Stimulated activated CD4-positive, alpha-beta T cell treated with anti-CD3 and anti-CD28 coated beads, Interleukin-12 subunit alpha, Interleukin-12 subunit beta, amount 100 ng/mL, for 4 hours (primary cell): Measurements from ENCODE around the gene EYA4.

Source experiments
- DNase-seq: peaks from one replicate; pipeline ENCODE4 v3.0.0-alpha.2; 2020

The EYA4 gene

DNA sequence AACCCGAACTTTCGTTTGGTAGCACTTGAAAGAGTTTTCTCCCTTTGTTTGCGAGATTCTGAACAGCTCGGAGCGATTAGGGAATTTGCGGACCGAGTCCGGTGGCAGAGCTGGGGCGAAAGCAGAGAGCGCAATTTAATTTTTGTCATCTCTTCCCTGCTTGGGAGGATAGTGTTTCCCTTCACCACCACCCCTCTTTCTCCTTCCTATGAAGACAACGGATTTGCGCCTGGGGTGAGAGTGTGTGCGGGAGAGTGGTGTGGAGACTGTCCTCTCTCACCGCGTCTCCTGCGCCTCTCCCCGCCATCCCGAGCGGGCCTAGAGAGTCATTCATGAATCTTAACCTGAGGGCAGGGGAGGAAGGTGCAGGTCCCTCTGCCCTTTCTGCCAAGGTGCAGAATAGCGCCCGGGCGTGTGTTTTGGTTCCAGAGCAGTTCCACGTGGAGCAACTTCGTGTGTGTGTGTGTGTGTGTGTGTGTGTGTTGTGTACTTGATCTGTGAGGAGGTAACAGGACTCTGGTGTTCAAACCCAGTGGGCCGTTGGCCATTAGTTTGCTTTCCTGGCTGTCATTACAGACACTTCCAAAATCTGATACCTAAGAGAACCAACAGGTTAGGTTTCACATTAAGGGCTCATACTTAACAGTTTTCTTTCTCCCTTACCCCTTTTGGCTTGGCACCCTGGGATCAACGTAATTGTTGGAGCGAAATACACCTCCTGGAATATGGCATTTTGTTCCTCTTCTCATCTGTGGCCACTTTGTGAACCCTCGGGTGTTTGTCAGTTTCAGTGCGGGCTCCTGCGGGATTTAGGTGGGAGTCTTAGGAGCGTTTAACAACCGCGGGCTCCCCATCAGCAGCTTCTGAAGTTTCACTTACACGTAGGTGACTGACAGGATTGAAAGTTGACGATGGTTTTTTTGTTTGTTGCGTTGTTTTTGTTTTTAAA is 1.8 kb downstream of the EYA4 start:
- DNase-seq = no peak

DNA sequence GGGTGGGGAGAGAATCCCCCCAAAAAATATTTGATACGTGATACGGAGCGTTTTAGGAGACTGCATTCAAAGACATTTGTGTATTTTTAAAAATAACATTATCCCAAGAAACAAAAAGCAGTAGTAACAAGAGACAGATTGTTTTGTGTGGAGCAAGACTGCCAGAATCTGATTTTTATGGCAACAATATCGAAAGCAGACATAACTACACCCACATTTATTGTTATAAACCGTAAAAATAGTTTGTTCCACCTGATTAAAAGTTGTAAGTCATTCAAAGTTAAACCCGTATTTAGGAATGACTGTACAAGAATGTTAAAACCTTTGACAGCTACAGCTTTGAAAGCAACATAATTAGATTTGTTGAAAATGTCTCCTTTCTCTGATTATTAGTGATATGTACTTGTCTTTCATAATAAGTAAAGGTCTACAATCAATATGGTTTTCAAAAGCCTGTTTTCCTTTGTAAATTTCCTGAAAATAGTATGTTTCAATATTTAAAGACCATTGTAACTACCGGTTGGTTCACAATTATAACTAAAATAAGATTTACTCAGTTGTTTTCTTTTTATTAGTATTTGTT is 2.7 kb downstream of the EYA4 start:
- no peak for DNase-seq

GRCh38 chr6:133244519-133244918 is 3.4 kb downstream of the EYA4 start:
- DNase-seq = no peak

DNA sequence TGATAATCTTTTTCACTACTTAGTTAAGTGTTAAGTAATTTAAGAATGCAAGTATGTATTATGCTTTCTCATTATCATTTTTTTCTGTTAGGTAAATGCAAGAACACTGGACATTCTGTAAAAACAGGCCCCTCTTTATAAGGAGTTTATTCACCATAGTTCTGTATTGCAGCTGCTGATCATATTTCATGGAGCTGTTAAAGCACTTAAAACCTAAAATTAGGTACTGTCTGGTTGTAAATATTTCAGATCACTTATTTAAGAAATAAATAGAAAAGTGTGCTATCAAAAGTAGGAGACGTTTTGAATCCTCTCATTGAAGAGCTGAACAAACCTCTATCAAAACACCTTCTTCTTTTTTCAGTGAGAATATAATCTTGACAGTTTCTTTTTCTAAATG is 3.9 kb downstream of the EYA4 start:
- DNase-seq = no peak

DNA sequence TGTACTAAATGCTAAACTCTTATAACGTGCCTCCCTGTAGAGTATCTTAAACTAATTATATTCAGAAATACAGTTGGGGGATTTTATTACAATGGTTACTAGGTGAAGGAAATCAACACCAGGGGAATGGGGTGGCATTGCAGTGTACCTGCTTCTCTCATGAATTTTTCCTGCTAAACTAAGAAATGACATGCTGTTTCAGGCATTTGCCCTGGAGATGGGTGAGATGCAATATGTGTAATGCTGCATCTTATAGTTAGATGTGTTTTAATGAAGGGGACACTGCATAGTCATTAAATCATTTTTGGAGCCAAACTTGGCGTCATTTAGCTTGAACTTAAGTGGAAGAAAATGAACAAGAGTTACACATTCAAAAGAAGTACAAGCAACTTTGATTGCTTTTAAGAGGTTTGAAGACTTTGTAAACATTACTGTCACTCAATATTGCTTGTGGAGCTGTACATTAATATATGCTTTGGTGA is 4.3 kb downstream of the EYA4 start:
- DNase-seq = no peak

GRCh38 chr6:133247581-133247980 is 6.4 kb downstream of the EYA4 start:
- no peak for DNase-seq

GRCh38 chr6:133248241-133249001 is 7.3 kb downstream of the EYA4 start:
- DNase-seq = no peak

GRCh38 chr6:133251688-133252087 is 10.5 kb downstream of the EYA4 start:
- no peak for DNase-seq

DNA sequence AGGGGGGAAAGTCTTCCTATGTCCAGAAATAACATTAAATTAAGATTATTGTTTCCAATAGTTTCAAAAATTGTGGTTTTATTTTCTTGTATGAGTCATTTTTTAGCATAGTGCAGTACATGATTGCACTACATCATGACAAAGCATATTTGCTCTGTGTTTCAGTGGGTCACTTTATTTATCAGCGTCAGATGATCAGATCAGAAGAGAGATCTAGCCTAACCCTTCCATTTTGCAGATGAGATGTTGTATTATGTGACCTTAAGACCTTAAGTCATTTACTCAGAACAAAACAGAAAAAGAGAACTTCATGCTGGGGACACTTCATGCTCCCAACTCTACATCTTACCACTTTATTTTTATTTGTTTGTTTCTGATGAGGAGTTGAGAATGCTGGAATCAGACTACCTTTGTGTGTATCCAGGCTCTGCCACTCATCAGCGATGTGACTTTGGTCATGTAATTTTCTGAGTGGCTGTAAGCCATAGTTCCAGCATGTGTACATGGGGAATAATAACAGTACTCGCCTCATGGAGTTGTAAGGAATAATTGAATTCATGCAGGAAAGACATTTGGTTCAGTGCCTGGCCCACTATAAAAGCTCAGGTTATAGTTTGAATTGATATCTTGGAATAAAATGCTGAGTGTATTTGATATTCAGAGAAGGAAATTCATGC is 13.5 kb downstream of the EYA4 start:
- DNase-seq = no peak

GRCh38 chr6:133257545-133258105 is 16.5 kb downstream of the EYA4 start:
- no peak for DNase-seq

- no peak for DNase-seq
Observed at GRCh38 chr6:133259561-133259960, 18.4 kb downstream of the EYA4 start.

DNA sequence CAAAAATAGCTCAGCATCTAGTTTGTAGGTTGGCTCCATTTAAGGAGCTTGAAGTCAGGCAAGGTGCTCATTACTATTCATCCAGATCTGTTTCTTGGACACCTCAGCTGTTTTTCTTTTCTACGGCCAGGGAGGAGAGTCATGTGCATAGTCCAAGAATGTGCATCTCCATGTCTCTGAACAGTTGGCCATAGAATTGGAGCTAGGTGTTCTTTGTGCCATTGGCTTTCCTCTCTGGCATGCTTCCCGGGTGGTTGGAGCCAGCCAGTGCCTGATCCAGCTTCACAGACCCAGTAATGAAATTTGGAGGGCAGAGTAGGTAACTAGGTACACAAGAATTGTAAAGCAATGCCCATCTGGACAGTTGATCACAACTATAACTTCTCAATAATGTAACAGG is 21.6 kb downstream of the EYA4 start:
- DNase-seq = no peak

DNA sequence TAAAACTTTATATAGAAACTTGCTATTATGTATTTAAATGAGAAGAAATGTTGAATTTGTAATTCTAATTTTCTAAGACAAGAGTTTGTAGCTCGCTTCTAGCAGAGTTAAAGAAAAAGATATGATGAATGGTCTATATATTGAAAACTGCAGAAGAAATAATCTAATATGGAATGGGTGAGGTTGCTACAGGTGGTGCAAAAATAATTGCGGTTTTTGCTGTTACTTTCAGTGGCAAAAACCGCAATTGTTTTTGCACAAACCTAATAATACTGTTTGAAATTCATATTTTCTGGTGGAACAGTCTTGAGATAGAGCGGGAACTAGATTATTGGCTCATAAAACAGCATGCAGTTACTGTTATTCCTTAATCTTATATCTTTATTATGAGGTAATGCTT is 23.9 kb downstream of the EYA4 start:
- DNase-seq = no peak

- DNase-seq = no peak
Observed at GRCh38 chr6:133266186-133266585, 25.0 kb downstream of the EYA4 start.

DNA sequence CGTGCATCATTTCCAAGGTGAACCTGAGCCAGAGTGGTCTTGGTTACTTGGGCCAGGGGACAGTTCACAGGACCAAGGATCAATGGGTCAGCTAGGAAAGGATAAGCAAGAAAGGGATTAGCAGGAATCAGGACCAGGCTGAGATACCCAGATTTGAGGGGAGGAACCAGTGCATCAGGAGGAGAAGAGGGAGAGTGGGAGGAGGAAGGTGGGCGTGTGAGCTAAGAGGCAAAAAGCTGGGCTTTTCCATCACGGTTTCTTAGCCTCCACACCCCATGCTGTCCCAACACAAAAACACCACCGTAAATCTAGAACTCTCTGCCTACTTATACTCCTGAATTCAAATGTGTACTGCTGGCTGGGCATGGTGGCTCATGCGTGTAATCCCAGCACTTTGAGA is 27.5 kb downstream of the EYA4 start:
- no peak for DNase-seq

DNA sequence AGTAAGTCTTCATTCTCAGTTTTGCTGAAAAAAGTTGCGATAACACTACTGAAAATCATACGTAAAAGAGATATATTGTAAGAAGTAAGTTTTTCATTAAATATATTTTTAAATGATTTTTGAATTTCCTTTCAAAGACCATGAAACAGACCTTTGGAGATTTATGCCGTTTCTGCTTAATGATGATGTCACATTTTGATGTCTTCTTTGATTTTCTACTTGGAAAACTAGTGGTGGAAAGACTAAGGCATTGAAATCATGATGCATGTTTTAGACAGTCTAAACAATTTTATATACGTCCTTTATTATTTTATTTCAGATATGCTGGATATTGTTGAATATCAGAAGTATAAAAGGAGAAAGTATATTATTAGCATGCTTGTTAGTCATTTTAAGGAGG is 33.7 kb downstream of the EYA4 start:
- no peak for DNase-seq

GRCh38 chr6:133275213-133275612 is 34.1 kb downstream of the EYA4 start:
- DNase-seq = no peak

- no peak for DNase-seq
Observed at GRCh38 chr6:133277228-133277899, 36.2 kb downstream of the EYA4 start.

GRCh38 chr6:133277900-133278545 is 36.9 kb downstream of the EYA4 start:
- no peak for DNase-seq

DNA sequence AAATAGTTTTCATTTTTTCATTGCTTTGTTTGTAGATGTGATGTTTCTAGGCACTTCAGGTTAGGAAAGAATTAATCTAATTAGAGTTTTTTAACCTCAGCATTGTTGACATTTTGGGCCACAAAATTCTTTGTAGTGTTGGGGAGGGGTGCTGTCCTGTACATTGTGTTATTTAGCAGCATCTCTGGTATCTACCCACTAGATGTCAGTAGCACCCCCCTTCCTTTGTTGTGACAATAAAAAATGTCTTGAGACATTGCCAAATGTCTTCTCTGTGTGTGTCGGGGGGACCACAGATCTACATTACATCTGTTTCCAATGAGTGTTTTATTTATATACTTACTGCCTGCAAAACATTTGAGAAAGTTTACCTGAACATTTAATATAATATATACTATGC is 45.6 kb downstream of the EYA4 start:
- DNase-seq = no peak

DNA sequence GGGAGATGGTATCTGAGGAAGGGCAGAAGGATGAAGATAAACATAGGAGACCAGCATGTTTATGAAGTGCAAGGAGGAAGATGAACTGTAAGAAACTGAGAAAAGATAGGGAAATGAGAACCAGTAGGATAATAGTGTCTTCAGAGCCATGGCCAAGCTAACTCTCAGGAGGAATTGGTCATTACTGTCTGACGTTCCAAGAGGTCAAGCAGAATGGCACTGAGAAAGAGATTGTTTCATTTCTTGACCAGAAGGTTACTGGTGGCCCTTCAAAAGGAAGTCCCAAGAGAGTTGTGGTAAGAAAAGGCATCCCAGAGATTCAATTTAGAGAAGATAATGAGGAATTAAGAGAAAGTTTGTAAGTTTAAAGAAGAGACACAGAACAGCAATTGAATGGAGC is 47.5 kb downstream of the EYA4 start:
- DNase-seq = no peak
